ENCODE results near the gene OTOF. TPM values are rescaled to one million over a fixed set of nuclear protein-coding genes. Genes with fewer than 3 reads are reported as not detected.

Gene OTOF
- total RNA-seq, 1 donor from 2014 or later = not detected

- no peak for DNase-seq (ENCODE audit: low read depth)
- H3K4me3 ChIP-seq (ENCODE audit: low read depth, low read length) = no peak overlapping the region
- TF ChIP-seq, protein P1, sequence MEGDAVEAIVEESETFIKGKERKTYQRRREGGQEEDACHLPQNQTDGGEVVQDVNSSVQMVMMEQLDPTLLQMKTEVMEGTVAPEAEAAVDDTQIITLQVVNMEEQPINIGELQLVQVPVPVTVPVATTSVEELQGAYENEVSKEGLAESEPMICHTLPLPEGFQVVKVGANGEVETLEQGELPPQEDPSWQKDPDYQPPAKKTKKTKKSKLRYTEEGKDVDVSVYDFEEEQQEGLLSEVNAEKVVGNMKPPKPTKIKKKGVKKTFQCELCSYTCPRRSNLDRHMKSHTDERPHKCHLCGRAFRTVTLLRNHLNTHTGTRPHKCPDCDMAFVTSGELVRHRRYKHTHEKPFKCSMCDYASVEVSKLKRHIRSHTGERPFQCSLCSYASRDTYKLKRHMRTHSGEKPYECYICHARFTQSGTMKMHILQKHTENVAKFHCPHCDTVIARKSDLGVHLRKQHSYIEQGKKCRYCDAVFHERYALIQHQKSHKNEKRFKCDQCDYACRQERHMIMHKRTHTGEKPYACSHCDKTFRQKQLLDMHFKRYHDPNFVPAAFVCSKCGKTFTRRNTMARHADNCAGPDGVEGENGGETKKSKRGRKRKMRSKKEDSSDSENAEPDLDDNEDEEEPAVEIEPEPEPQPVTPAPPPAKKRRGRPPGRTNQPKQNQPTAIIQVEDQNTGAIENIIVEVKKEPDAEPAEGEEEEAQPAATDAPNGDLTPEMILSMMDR (conservative IDR thresholded peaks at IDR 0.05; ENCODE audit: low read depth, low read length) = no peak
Measured at GRCh38 chr2:26424221-26424620, 53.7 kb downstream of the OTOF start.

GRCh38 chr2:26423750-26424149, 54.2 kb downstream of the OTOF start:
- H3K4me3 ChIP-seq (ENCODE audit: low read depth, low read length) = no peak overlapping the region
- TF ChIP-seq, protein P1 (conservative IDR thresholded peaks at IDR 0.05; ENCODE audit: low read depth, low read length) = no peak
- no peak for DNase-seq (ENCODE audit: low read depth)

GRCh38 chr2:26422947-26423629, 54.8 kb downstream of the OTOF start:
- TF ChIP-seq, protein P1 (conservative IDR thresholded peaks at IDR 0.05; ENCODE audit: low read depth, low read length) = no peak
- DNase-seq (ENCODE audit: low read depth) = no peak
- H3K4me3 ChIP-seq (ENCODE audit: low read depth, low read length) = no peak overlapping the region

- no peak for DNase-seq (ENCODE audit: low read depth)
- TF ChIP-seq, protein P1 (conservative IDR thresholded peaks at IDR 0.05; ENCODE audit: low read depth, low read length) = no peak
- no peak overlapping the region for H3K4me3 ChIP-seq (ENCODE audit: low read depth, low read length)
Measured at GRCh38 chr2:26421961-26422360, 56.0 kb downstream of the OTOF start.

- DNase-seq (ENCODE audit: low read depth) = no peak
- TF ChIP-seq, protein P1 (conservative IDR thresholded peaks at IDR 0.05; ENCODE audit: low read depth, low read length) = no peak
- H3K4me3 ChIP-seq (ENCODE audit: low read depth, low read length) = no peak overlapping the region
Measured at GRCh38 chr2:26414311-26414710, 63.6 kb downstream of the OTOF start.

- no peak overlapping the region for H3K4me3 ChIP-seq (ENCODE audit: low read depth, low read length)
- TF ChIP-seq, protein P1 (conservative IDR thresholded peaks at IDR 0.05; ENCODE audit: low read depth, low read length) = no peak
- no peak for DNase-seq (ENCODE audit: low read depth)
Measured at GRCh38 chr2:26412091-26412673, 65.7 kb downstream of the OTOF start.

DNA sequence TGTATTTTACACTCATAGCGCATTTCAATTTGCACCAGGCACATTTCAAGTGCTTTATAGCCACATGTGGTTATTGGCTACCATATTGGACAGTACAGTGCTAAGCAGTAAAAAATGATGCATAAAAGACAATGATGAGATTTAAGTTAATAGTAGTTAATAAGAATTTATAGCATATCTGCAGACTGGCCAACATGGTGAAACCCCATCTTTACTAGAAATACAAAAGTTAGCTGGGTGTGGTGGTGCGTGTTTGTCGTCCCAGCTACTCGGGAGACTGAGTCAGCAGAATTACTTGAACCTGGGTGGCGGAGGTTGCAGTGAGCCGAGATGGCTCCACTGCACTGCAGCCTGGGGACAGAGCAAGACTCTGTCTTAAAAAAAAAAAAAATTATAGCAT, 66.5 kb downstream of the OTOF start:
- no peak overlapping the region for H3K4me3 ChIP-seq (ENCODE audit: low read depth, low read length)
- TF ChIP-seq, protein P1 (conservative IDR thresholded peaks at IDR 0.05; ENCODE audit: low read depth, low read length) = no peak
- DNase-seq (ENCODE audit: low read depth) = no peak

All from epithelial cell of proximal tubule (primary cell).